Measurements from ENCODE around the gene TRIM41.

Gene TRIM41

GRCh38 chr5:181236954-181237641 lies 14.0 kb downstream of the TRIM41 start:
- FAIRE-seq (no peak), DNase-seq (ENCODE audit: insufficient read length, low spot score) (no peak)
- TF ChIP-seq POLR2A (IDR thresholded peaks at IDR 0.05; ENCODE audit: low read depth, low read length), result no peak

- FAIRE-seq, result no peak
- TF ChIP-seq POLR2A (IDR thresholded peaks at IDR 0.05; ENCODE audit: low read depth, low read length), result no peak
Measured at GRCh38 chr5:181237729-181238385, 14.8 kb downstream of the TRIM41 start.

DNA sequence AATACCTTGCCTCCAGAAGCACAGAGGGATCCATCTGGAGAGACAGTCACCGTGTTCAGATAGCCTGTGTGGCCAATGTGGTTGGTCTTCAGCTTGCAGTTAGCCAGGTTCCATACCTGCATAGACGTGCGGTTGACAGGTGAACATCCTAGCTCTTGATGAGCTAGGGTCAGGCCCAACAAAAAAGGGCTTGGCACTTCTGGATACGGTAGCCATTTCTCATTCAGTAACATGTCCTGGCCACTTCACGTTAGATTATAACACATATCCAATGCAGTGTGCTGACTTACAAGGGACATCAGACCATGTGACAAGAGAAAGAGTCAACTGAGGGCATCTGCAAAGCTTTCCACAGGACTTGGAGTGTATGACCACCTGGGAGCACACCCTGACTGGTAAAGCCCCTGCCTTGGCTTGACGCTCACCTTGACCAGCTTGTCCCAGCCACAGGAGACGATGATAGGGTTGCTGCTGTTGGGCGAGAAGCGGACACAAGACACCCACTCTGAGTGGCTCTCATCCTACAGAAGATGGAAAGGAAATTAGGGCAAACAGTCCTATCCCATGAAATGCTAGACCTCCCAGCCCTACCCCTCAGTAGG lies 16.1 kb downstream of the TRIM41 start:
- no peak for TF ChIP-seq POLR2A (IDR thresholded peaks at IDR 0.05; ENCODE audit: low read depth, low read length)
- no peak for FAIRE-seq
- no peak for DNase-seq (ENCODE audit: insufficient read length, low spot score)

More at GRCh38 chr5:181237729-181238385, 14.8 kb downstream of the TRIM41 start:
- no peak for DNase-seq (ENCODE audit: insufficient read length, low spot score)

DNA sequence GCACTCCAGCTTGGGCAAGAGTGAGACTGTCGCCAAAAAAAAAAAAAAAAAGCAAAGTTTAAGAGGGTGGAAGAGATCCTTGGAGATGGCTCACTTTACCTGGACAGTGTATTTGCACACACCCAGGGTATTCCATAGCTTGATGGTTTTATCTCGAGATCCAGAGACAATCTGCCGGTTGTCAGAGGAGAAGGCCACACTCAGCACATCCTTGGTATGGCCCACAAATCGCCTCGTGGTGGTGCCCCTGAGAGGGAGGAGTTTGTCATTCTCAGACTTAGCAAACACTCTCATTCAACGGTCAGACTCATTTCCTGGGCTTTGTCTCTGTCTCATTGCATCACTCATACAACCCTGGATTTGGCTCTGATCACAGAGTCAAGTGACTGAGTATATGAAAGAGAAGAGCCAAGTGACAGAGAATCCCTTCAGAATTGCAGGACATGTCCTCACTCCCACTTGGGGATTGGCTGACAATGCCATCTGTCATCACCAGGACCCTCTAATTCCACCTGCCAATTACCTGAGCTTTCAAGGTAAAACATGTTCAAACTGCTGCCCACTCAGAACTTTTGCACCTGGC lies 18.4 kb downstream of the TRIM41 start:
- no peak for TF ChIP-seq POLR2A (IDR thresholded peaks at IDR 0.05; ENCODE audit: low read depth, low read length)
- FAIRE-seq (no peak), DNase-seq (ENCODE audit: insufficient read length, low spot score) (peak; percentile 46)

DNA sequence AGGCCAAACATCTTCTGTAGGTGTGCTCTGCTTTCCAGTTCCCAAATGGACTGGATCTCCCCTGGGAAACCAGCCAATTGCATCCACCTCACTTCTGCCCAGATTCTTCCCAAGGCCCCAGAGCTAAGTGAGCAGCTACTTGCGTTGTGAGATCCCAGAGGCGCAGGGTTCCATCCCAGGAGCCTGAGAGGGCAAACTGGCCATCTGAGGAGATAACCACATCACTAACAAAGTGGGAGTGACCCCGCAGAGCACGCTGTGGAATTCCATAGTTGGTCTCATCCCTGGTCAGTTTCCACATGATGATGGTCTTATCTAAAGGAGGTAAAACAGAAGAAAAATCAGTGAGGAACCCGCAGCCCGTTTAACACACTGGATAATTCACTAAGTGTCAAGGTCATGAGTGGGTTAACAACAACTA lies 19.0 kb downstream of the TRIM41 start:
- FAIRE-seq, result no peak
- no peak for TF ChIP-seq POLR2A (IDR thresholded peaks at IDR 0.05; ENCODE audit: low read depth, low read length)
- no peak for DNase-seq (ENCODE audit: insufficient read length, low spot score)

- FAIRE-seq (no peak), DNase-seq (ENCODE audit: insufficient read length, low spot score) (no peak)
- no peak for TF ChIP-seq POLR2A (IDR thresholded peaks at IDR 0.05; ENCODE audit: low read depth, low read length)
Measured at GRCh38 chr5:181243018-181243563, 20.0 kb downstream of the TRIM41 start.

DNA sequence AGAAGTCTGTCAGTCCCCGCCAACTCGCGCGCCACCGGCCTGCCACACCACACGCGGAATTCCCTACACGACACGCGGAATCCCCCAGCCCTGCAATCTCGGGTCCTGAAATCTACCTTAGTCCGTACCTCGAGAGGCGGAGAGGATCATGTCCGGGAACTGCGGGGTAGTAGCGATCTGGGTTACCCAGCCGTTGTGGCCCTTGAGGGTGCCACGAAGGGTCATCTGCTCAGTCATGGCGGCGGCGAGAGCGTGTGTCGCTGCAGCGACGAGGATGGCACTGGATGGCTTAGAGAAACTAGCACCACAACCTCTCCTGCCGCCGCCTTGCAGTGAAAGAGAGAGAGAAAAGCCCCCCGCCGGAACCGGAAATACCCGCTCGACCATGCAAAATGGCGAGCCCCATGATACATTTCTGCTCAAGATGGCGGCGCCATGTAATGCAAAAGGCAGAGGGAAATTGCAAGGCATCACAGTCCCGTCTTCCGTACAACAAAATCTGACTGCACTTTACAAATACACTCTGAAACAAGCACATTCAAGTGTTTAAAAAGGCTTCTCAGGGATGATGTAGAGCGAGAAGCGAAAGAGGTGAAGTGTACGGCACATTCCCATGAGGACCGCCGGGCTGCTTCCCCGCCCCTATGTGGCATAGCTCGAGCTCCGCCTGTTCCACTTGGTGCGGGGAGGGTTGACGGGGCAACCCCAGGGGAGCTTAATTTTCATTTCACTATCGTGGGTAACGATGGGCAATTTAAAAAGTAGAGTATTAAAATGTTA lies 20.7 kb downstream of the TRIM41 start, which contains the start of gene RACK1:
TSS of gene RACK1 (minus strand) at position 343 of the 780 bp plus-strand sequence. CDS start at position 237, 106 bp downstream.
- FAIRE-seq, result no peak
- peak; percentile 70 for DNase-seq (ENCODE audit: insufficient read length, low spot score)
- TF ChIP-seq POLR2A (IDR thresholded peaks at IDR 0.05; ENCODE audit: low read depth, low read length), result peak; percentile 94

GRCh38 chr5:181245427-181246275 lies 22.6 kb downstream of the TRIM41 start:
- TF ChIP-seq POLR2A (IDR thresholded peaks at IDR 0.05; ENCODE audit: low read depth, low read length), result no peak
- DNase-seq (ENCODE audit: insufficient read length, low spot score) (no peak), FAIRE-seq (no peak)

- DNase-seq (ENCODE audit: insufficient read length, low spot score) (peak; percentile 67), FAIRE-seq (no peak)
- peak; percentile 32; the same call in 1 of the 2 replicates for TF ChIP-seq POLR2A (IDR thresholded peaks at IDR 0.05; ENCODE audit: low read depth, low read length)
Measured at GRCh38 chr5:181246276-181247049, 23.4 kb downstream of the TRIM41 start.

DNA sequence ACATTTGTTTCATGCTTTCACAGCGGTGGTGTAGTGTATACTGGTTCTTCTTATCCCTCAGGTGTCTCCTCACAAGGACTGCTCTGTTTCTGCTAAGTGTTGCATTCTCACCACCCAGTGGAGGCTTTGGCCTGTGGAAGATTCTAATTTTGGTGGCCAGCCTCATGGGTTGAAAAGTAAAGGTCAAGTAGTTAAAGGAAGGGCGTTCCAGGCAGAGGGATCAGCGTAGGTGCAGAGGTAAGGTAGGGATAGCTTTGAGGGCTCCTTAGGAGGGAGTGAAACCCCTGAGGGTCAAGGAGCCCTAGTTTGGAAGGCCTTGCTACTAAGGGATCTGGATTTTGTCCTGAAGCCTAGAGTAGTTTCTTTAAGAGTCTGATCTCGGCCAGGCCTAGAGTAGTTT lies 25.2 kb downstream of the TRIM41 start:
- no peak for TF ChIP-seq POLR2A (IDR thresholded peaks at IDR 0.05; ENCODE audit: low read depth, low read length)
- DNase-seq (ENCODE audit: insufficient read length, low spot score) (no peak), FAIRE-seq (no peak)

- no peak for TF ChIP-seq POLR2A (IDR thresholded peaks at IDR 0.05; ENCODE audit: low read depth, low read length)
- no peak for DNase-seq (ENCODE audit: insufficient read length, low spot score)
- FAIRE-seq, result no peak
Measured at GRCh38 chr5:181255276-181255675, 32.2 kb downstream of the TRIM41 start.

Data from H54 (cell line).